Ishikawa (cell line): Measurements from ENCODE around the gene HOXA7.

Experiments used
- CEBPB ChIP-seq: IDR thresholded peaks from 2 replicates; pipeline ENCODE4 v1.6.1; 2012
- CREB1 ChIP-seq: IDR thresholded peaks from 2 replicates; pipeline ENCODE4 v1.6.1; 2012; ENCODE audit warnings: low read depth
- EGR1 ChIP-seq: IDR thresholded peaks from 2 replicates; pipeline ENCODE4 v1.6.1; 2012
- EP300 ChIP-seq: IDR thresholded peaks from 2 replicates; pipeline ENCODE4 v1.6.1; 2012; ENCODE audit warnings: borderline replicate concordance
- FOXM1 ChIP-seq: IDR thresholded peaks from 2 replicates; pipeline ENCODE4 v1.6.1; 2012; ENCODE audit warnings: low read depth, borderline replicate concordance
- MAX ChIP-seq: IDR thresholded peaks from 2 replicates; pipeline ENCODE4 v1.6.1; 2012
- NFIC ChIP-seq: IDR thresholded peaks from 2 replicates; pipeline ENCODE4 v1.6.1; 2012
- RAD21 ChIP-seq: IDR thresholded peaks from 2 replicates; pipeline ENCODE4 v1.6.1; 2012; ENCODE audit warnings: low read depth
- TAF1 ChIP-seq: IDR thresholded peaks from 2 replicates; pipeline ENCODE4 v1.6.1; 2012; ENCODE audit warnings: low read depth, mild to moderate bottlenecking
- TCF12 ChIP-seq: IDR thresholded peaks from 2 replicates; pipeline ENCODE4 v1.6.1; 2012; ENCODE audit warnings: low read depth
- TEAD4 ChIP-seq: IDR thresholded peaks from 2 replicates; pipeline ENCODE4 v1.6.1; 2012
- YY1 ChIP-seq: IDR thresholded peaks from 2 replicates; pipeline ENCODE4 v1.6.1; 2012; ENCODE audit warnings: low read depth
- ZBTB7A ChIP-seq: IDR thresholded peaks from 2 replicates; pipeline ENCODE4 v1.6.1; 2012; ENCODE audit warnings: low read depth
- TF ChIP-seq, protein P1 (sequence below): IDR thresholded peaks from 2 replicates; pipeline ENCODE4 v1.6.1; 2012
- TF ChIP-seq, protein P2 (sequence below): IDR thresholded peaks from 2 replicates; pipeline ENCODE4 v1.6.1; 2012; ENCODE audit warnings: low read depth, mild to moderate bottlenecking

Gene HOXA7

DNA sequence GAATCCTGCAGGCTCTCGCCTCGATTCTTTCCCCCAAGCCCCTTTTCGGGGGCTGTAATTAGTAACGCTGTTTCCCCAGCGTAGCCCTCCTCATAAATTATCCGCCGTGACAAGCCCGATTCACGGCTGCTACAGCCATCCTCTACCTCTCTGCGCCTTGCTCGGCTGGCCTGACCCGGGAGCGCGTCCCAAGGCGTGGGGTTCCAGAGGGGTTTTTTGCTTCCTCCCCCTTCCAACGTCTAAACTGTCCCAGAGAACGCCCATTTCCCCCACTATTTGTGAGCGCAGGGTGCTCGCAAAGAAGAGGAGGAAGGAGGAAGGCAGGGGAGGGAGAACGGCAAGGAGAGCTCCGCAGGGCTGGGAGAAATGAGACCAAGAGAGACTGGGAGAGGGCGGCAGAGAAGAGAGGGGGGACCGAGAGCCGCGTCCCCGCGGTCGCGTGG is 13.9 kb downstream of the HOXA7 start:
- 0 out of 2 replicates have a peak, but pooled peaks have one; percentile 1 for TF ChIP-seq RAD21
- no peak for TF ChIP-seq CREB1
- TF ChIP-seq TCF12: peak; percentile 22; the same call in 1 of the 2 replicates
- TF ChIP-seq CEBPB: no peak

- TF ChIP-seq RAD21 (no peak), FOXM1 (no peak), YY1 (no peak), ZBTB7A (no peak), TCF12 (no peak), CREB1 (no peak), CEBPB (no peak), TAF1 (no peak), MAX (no peak), EP300 (no peak), NFIC (no peak), TEAD4 (no peak), EGR1 (no peak)
- TF ChIP-seq, protein P1, sequence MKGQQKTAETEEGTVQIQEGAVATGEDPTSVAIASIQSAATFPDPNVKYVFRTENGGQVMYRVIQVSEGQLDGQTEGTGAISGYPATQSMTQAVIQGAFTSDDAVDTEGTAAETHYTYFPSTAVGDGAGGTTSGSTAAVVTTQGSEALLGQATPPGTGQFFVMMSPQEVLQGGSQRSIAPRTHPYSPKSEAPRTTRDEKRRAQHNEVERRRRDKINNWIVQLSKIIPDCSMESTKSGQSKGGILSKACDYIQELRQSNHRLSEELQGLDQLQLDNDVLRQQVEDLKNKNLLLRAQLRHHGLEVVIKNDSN: no peak
- TF ChIP-seq, protein P2, sequence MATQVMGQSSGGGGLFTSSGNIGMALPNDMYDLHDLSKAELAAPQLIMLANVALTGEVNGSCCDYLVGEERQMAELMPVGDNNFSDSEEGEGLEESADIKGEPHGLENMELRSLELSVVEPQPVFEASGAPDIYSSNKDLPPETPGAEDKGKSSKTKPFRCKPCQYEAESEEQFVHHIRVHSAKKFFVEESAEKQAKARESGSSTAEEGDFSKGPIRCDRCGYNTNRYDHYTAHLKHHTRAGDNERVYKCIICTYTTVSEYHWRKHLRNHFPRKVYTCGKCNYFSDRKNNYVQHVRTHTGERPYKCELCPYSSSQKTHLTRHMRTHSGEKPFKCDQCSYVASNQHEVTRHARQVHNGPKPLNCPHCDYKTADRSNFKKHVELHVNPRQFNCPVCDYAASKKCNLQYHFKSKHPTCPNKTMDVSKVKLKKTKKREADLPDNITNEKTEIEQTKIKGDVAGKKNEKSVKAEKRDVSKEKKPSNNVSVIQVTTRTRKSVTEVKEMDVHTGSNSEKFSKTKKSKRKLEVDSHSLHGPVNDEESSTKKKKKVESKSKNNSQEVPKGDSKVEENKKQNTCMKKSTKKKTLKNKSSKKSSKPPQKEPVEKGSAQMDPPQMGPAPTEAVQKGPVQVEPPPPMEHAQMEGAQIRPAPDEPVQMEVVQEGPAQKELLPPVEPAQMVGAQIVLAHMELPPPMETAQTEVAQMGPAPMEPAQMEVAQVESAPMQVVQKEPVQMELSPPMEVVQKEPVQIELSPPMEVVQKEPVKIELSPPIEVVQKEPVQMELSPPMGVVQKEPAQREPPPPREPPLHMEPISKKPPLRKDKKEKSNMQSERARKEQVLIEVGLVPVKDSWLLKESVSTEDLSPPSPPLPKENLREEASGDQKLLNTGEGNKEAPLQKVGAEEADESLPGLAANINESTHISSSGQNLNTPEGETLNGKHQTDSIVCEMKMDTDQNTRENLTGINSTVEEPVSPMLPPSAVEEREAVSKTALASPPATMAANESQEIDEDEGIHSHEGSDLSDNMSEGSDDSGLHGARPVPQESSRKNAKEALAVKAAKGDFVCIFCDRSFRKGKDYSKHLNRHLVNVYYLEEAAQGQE: no peak
Measured at GRCh38 chr7:27141923-27142579, 14.4 kb downstream of the HOXA7 start.

DNA sequence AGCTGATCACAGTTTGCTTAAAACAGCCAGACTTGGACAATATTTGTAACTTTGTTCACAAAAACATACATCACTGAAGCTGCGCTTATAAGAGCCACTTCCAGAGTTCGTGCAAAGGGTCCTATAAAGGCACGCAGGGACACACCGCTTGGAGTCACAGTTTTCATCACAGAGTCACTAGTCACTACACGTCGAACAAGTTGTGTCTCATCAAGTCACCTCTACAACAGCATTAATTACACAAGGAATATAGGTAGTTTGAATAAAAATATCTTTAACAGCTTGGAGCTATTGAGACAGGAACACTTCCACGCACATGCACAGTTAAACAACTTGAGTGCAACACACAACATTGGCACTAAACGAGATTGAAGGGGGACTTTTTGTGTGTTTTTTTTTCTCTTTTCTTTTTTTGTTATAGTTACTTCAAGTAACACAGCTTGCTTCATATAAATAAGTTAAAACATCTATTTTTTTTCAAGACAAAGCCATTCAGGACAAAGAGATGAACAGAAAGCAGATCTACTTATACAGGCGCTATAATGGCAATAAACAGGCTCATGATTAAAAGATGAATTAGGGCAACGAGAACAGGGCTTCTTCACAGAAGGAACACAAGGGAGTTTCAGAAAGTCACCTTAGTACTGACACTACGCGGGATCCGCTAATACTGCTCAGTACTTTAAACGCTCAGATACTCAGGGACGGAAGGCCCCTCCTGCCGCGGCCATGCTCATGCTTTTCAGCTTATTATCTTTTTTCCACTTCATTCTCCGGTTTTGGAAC is 15.1 kb downstream of the HOXA7 start:
- no peak for TF ChIP-seq CREB1

- TF ChIP-seq TEAD4: no peak
- TF ChIP-seq RAD21: no peak
- TF ChIP-seq CREB1: no peak
- no peak for TF ChIP-seq FOXM1
- TF ChIP-seq ZBTB7A: no peak
- TF ChIP-seq MAX: no peak
- TF ChIP-seq, protein P2: no peak
- TF ChIP-seq YY1: no peak
- TF ChIP-seq TAF1: no peak
- TF ChIP-seq NFIC: no peak
- TF ChIP-seq EP300: no peak
- TF ChIP-seq, protein P1: no peak
- no peak for TF ChIP-seq EGR1
Measured at GRCh38 chr7:27140126-27140857, 16.2 kb downstream of the HOXA7 start.

GRCh38 chr7:27139334-27140125 is 16.9 kb downstream of the HOXA7 start:
- TF ChIP-seq TAF1: no peak
- no peak for TF ChIP-seq TCF12
- TF ChIP-seq, protein P1: no peak
- no peak for TF ChIP-seq NFIC
- no peak for TF ChIP-seq YY1
- no peak for TF ChIP-seq TEAD4
